GM12878 (cell line): ENCODE measurements around the gene MCEMP1. TPM values are rescaled to one million over a fixed set of nuclear protein-coding genes. Genes with fewer than 3 reads are reported as not detected.

Source experiments
- BMI1 ChIP-seq: fragments of 450-650 bp; IDR thresholded peaks from 2 replicates; pipeline ENCODE4 v1.6.1; 2016; ENCODE audit warnings: mild to moderate bottlenecking, moderate library complexity, borderline replicate concordance
- HDAC6 ChIP-seq: fragments of 200-600 bp; sonication (generic); IDR thresholded peaks from one replicate; pipeline ENCODE4 v1.8.0; 2017; ENCODE audit warnings: antibody characterized with exemption; ENCODE audit not compliant: unreplicated experiment
- LARP7 ChIP-seq: fragments of 450-650 bp; IDR thresholded peaks from 2 replicates; pipeline ENCODE4 v1.6.1; 2017; ENCODE audit warnings: mild to moderate bottlenecking
- NR2F1 ChIP-seq: fragments of 450-650 bp; conservative IDR thresholded peaks from 2 replicates; pipeline ENCODE4 v1.6.1; 2017; ENCODE audit warnings: mild to moderate bottlenecking
- TBL1XR1 ChIP-seq: IDR thresholded peaks from 2 replicates; pipeline ENCODE4 v1.6.1; 2012; ENCODE audit warnings: low read depth, low read length, improper control_type of control experiment
- TCF3 ChIP-seq: IDR thresholded peaks from 2 replicates; pipeline ENCODE4 v1.6.1; 2012; ENCODE audit warnings: low read depth, mild to moderate bottlenecking, low read length, borderline replicate concordance; ENCODE audit not compliant: insufficient read depth
- ZNF622 ChIP-seq: fragments of 450-650 bp; IDR thresholded peaks from 2 replicates; pipeline ENCODE4 v1.6.1; 2017; ENCODE audit warnings: mild to moderate bottlenecking, inconsistent platforms
- ZZZ3 ChIP-seq: IDR thresholded peaks from 2 replicates; pipeline ENCODE4 v1.6.1; 2011; ENCODE audit warnings: low read depth; ENCODE audit not compliant: control insufficient read depth, insufficient read length
- polyA plus RNA-seq, 11 experiments: library from polyadenylated mRNA; depleted of rRNA in 4 of 11; unstranded in 6 of 11; stranded (reverse) in 5 of 11; fragments of >200 nt; fragmentation: Nextera tagmentation in 4 of 11; fragmentation: Illumina TruSeq in 1 of 11; extraction: Ambion mirVana in 4 of 11; extraction: Trizol in 1 of 11; gene quantifications; 1 replicate in 1 of 11; 2 replicates in 10 of 11; pipeline versions ENCODE4 v1.2.1 to v1.2.3, GENCODE V29; 2011 to 2016; ENCODE audit warnings: inconsistent platforms in 2 of 11, missing spikeins in 2 of 11, low read depth in 1 of 11
- total RNA-seq, 4 experiments: library from RNA; depleted of rRNA in 3 of 4; stranded (reverse); fragments of >200 nt in 3 of 4; fragmentation: Illumina TruSeq in 1 of 4; extraction: Trizol in 1 of 4; gene quantifications; 2 replicates each; pipeline versions ENCODE4 v1.2.1 to v1.2.3, GENCODE V29; 2013 to 2021
- TF ChIP-seq, protein P1 (sequence below): fragments of 450-650 bp; formaldehyde crosslinking; IDR thresholded peaks from 2 replicates; pipeline ENCODE4 v1.4.0; 2022; ENCODE audit warnings: mild to moderate bottlenecking, moderate library complexity
- TF ChIP-seq, protein P2 (sequence below): IDR thresholded peaks from 2 replicates; pipeline ENCODE4 v1.6.1; 2012; ENCODE audit warnings: mild to moderate bottlenecking, low read depth, low read length

Gene MCEMP1
- total and polyA plus RNA-seq, 10 of the 15 experiments (the other 5 are each of a cell fraction or from before 2014, with no cell fraction given), result 0.08 to 0.55 (median 0.26) TPM; not detected in 1

DNA sequence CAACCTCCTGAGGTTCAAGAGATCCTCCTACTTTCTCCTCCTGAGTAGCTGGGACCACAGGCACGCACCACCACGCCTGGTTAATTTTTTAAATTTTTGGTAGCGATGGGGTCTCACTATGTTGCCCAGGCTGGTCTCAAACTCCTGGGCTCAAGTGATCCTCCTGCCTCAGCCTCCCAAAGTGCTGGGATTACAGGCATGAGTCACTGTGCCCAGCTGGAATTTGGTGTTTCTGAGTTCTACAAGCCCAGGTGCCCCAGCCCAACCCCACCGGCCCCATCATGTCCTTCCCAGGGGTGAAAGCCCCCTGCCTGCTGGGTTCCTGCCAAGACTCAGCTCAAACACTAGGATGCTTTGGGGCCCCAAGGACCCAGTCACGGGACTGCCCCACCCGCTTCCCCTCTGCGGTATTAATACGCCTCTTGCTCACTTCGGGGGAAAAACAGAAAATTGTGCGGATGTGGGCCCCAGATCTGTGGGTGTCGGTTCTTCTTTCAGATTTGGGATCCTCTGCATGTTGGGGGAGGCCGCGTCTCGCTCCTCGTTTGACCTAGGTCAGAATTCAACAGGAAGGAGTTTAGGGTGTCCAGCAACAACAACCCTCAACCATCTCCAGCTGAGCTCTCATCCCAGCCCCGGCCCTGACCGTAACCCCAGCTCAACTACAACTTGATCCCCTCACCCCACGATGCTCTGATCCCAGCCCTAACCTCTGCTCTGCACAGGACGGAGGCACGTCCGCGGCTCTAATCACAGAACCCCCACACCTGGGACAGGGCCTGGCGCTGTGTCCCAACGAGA is 28.7 kb downstream of the MCEMP1 start (continued):
- TF ChIP-seq, protein P1, sequence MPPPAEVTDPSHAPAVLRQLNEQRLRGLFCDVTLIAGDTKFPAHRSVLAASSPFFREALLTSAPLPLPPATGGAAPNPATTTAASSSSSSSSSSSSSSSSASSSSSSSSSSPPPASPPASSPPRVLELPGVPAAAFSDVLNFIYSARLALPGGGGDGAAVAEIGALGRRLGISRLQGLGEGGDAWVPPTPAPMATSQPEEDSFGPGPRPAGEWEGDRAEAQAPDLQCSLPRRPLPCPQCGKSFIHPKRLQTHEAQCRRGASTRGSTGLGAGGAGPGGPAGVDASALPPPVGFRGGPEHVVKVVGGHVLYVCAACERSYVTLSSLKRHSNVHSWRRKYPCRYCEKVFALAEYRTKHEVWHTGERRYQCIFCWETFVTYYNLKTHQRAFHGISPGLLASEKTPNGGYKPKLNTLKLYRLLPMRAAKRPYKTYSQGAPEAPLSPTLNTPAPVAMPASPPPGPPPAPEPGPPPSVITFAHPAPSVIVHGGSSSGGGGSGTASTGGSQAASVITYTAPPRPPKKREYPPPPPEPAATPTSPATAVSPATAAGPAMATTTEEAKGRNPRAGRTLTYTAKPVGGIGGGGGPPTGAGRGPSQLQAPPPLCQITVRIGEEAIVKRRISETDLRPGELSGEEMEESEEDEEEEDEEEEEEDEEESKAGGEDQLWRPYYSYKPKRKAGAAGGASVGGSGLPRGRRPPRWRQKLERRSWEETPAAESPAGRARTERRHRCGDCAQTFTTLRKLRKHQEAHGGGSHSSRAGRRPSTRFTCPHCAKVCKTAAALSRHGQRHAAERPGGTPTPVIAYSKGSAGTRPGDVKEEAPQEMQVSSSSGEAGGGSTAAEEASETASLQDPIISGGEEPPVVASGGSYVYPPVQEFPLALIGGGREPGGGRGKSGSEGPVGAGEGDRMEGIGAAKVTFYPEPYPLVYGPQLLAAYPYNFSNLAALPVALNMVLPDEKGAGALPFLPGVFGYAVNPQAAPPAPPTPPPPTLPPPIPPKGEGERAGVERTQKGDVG, result no peak
- TF ChIP-seq HDAC6, result no peak
- TF ChIP-seq, protein P2, sequence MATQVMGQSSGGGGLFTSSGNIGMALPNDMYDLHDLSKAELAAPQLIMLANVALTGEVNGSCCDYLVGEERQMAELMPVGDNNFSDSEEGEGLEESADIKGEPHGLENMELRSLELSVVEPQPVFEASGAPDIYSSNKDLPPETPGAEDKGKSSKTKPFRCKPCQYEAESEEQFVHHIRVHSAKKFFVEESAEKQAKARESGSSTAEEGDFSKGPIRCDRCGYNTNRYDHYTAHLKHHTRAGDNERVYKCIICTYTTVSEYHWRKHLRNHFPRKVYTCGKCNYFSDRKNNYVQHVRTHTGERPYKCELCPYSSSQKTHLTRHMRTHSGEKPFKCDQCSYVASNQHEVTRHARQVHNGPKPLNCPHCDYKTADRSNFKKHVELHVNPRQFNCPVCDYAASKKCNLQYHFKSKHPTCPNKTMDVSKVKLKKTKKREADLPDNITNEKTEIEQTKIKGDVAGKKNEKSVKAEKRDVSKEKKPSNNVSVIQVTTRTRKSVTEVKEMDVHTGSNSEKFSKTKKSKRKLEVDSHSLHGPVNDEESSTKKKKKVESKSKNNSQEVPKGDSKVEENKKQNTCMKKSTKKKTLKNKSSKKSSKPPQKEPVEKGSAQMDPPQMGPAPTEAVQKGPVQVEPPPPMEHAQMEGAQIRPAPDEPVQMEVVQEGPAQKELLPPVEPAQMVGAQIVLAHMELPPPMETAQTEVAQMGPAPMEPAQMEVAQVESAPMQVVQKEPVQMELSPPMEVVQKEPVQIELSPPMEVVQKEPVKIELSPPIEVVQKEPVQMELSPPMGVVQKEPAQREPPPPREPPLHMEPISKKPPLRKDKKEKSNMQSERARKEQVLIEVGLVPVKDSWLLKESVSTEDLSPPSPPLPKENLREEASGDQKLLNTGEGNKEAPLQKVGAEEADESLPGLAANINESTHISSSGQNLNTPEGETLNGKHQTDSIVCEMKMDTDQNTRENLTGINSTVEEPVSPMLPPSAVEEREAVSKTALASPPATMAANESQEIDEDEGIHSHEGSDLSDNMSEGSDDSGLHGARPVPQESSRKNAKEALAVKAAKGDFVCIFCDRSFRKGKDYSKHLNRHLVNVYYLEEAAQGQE, result no peak
- TF ChIP-seq NR2F1, result peak; percentile 90
- no peak for TF ChIP-seq ZZZ3
- TF ChIP-seq TBL1XR1, result peak; percentile 98
- TF ChIP-seq ZNF622, result no peak
- TF ChIP-seq TCF3, result peak; percentile 75; the same call in 1 of the 2 replicates
- no peak for TF ChIP-seq BMI1
- no peak for TF ChIP-seq LARP7
